WERI-Rb-1 (cell line): ENCODE measurements around the gene GPATCH8.

Experiments
- DNase-seq: peaks from one replicate; pipeline ENCODE4 v3.0.0-alpha.2; 2020
- H3K27ac ChIP-seq: fragments of 250-450 bp; sonication (Bioruptor Pico); 2 replicates; pipeline ENCODE4 v1.5.1; 2020; ENCODE audit warnings: mild to moderate bottlenecking, moderate library complexity
- H3K27me3 ChIP-seq: fragments of 250-450 bp; sonication (Bioruptor Pico); 2 replicates; pipeline ENCODE4 v1.5.1; 2021; ENCODE audit warnings: mild to moderate bottlenecking, low read depth, moderate library complexity; ENCODE audit not compliant: insufficient read depth, severe bottlenecking
- H3K36me3 ChIP-seq: fragments of 250-450 bp; sonication (Bioruptor Pico); 2 replicates; pipeline ENCODE4 v1.5.1; 2020; ENCODE audit warnings: mild to moderate bottlenecking, moderate library complexity
- H3K4me3 ChIP-seq: 2 replicates; pipeline ENCODE4 v1.5.1; 2011; ENCODE audit warnings: low read depth, mild to moderate bottlenecking, control low read depth, low read length
- H3K9me3 ChIP-seq: fragments of 250-450 bp; sonication (Bioruptor Pico); 2 replicates; pipeline ENCODE4 v1.5.1; 2021; ENCODE audit warnings: mild to moderate bottlenecking, moderate library complexity; ENCODE audit not compliant: severe bottlenecking
- CTCF ChIP-seq: IDR thresholded peaks from 2 replicates; pipeline ENCODE4 v1.5.1; 2011; ENCODE audit warnings: low read depth, mild to moderate bottlenecking, control low read depth, inconsistent platforms, low read length

The GPATCH8 gene

GRCh38 chr17:44358066-44358465 is 145.1 kb downstream of the GPATCH8 start:
- no peaks in the 10 kb centered on the region for H3K9me3 ChIP-seq
- peak; percentile 22 for DNase-seq
- no peak overlapping the region for H3K4me3 ChIP-seq
- no peaks in the 10 kb centered on the region for H3K27me3 ChIP-seq
- no peak for TF ChIP-seq CTCF
- peaks cover 33% of the 10 kb centered on the region for H3K36me3 ChIP-seq
- no peak overlapping the region for H3K27ac ChIP-seq

- Histone ChIP-seq H3K27ac (no peak overlapping the region), H3K9me3 (no peaks in the 10 kb centered on the region), H3K4me3 (no peak overlapping the region), H3K27me3 (no peaks in the 10 kb centered on the region), H3K36me3 (peaks cover 51% of the 10 kb centered on the region)
- peak; percentile 10 for DNase-seq
- TF ChIP-seq CTCF: no peak
These were observed 147.0 kb downstream of the GPATCH8 start for GRCh38 chr17:44356241-44356640.

- H3K27me3 ChIP-seq: no peaks in the 10 kb centered on the region
- peaks cover 57% of the 10 kb centered on the region for H3K36me3 ChIP-seq
- no peak overlapping the region for H3K27ac ChIP-seq
- no peaks in the 10 kb centered on the region for H3K9me3 ChIP-seq
- no peak overlapping the region for H3K4me3 ChIP-seq
- no peak for TF ChIP-seq CTCF
- DNase-seq: no peak
These were observed 147.5 kb downstream of the GPATCH8 start for GRCh38 chr17:44355642-44356099.

DNA sequence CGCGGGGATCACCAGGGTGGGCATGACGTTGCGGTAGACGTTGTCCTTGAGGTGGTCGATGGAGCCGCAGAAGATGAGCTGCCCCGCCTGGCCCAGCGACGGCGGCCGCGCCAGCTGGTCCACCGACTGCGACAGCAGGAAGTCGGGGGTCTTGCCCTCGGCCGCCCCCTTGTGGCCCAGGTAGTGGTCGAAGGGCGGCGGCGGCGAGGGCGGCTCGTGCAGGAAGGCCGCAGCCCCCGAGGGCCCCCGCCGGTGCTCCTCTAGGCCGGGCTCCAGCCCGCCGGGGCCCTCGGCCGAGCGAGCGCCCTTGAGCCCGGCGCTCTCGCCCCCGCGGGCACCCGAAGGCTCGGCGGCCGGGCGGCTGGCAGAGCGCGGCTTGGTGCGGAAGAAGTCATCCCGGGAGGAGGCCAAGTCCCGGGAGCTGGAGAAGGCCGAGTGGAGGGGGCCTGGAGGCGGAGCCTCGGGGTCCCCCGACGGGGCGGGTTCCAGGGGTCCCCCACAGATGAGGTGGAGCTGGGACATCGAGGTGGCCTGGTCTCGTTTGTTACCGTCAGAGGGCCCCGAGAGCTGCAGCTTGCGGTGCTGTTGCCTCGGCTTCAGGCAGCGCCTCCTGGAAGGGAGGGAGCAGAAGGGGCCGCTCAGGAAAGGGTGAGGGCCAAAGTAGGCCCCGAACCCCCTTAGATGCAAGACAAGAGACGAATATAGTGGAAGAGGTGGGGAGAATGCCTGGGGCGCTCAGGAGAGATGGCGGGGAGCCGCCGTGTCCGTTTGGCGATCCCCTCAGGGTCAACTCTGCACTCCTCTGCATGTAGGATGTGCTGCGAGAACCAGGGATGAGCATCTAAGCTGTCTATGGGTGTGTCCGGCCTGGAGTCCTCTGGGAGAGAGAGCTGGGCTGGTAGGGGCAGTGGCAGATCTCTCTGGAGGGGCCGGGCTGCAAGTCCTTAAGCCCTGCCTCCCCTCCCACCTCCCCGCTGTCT is 148.3 kb downstream of the GPATCH8 start:
- no peak overlapping the region for H3K4me3 ChIP-seq
- no peaks in the 10 kb centered on the region for H3K9me3 ChIP-seq
- TF ChIP-seq CTCF: no peak
- H3K36me3 ChIP-seq: peaks cover 62% of the 10 kb centered on the region
- no peaks in the 10 kb centered on the region for H3K27me3 ChIP-seq
- peak; percentile 13 for DNase-seq
- H3K27ac ChIP-seq: no peak overlapping the region

DNA sequence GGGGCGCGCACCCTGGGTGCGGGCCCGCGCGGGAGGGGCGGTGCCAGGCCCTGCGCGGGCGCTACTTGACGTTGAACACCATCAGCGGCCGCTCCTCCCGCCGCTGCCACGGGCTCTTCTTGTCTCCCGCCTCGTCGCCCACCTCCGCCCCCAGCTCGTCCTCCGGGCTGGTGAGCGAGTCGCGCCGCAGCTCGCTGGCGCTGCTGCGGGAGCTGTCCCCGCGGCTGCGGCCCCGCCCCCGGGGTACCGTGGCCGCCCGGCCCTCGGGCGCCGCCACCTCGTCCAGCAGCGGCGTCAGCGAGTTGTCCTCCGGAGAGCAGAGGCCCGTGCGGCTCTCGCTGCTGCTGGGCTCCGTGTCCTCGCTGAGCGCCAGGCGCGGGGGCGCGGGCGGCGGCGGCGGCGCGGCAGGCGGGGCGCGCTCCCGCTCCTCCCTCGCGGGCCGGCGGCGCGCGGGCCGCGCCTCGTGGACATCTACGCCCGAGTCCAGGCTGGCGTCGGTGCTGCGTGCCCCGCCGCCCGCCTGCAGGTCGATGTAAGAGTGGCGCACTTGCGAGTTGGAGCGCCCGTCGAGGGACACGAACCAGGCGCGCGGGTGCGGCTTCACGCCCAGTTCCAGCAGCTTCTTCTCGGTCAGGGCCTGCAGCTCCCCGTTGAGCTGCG is 149.4 kb downstream of the GPATCH8 start:
- no peak overlapping the region for H3K4me3 ChIP-seq
- H3K27ac ChIP-seq: no peak overlapping the region
- H3K36me3 ChIP-seq: peaks cover 59% of the 10 kb centered on the region
- no peak for DNase-seq
- no peaks in the 10 kb centered on the region for H3K9me3 ChIP-seq
- TF ChIP-seq CTCF: no peak
- no peaks in the 10 kb centered on the region for H3K27me3 ChIP-seq
